ENCODE data around the gene MAPK8. TPM values are rescaled to one million over a fixed set of nuclear protein-coding genes. Genes with fewer than 3 reads are reported as not detected.

Gene MAPK8
- total RNA-seq, 2 donors from 2014 or later, result 28.1 to 29.5 TPM

GRCh38 chr10:48364659-48365405, 58.4 kb downstream of the MAPK8 start:
- ATAC-seq (peak in 1 of 2 donors; percentile 34), DNase-seq (no peak)
- intact Hi-C loops (cut with DNase I), result loop anchor here (10.0 kb wide), 2 partner anchors 140 to 290 kb away; no protein-coding TSS in a partner anchor

- intact Hi-C loops (cut with DNase I), result loop anchor here (10.0 kb wide), 2 partner anchors 139 to 289 kb away; no protein-coding TSS in a partner anchor
Observed at GRCh38 chr10:48365668-48366067, 59.2 kb downstream of the MAPK8 start.

GRCh38 chr10:48366261-48366660, 59.8 kb downstream of the MAPK8 start:
- no peak for ATAC-seq
- intact Hi-C loops (cut with DNase I), result loop anchor here (10.0 kb wide), 2 partner anchors 139 to 289 kb away; no protein-coding TSS in a partner anchor
- no peak for DNase-seq

More at GRCh38 chr10:48365668-48366067, 59.2 kb downstream of the MAPK8 start:
- DNase-seq (no peak), ATAC-seq (no peak)

GRCh38 chr10:48369501-48369900, 63.0 kb downstream of the MAPK8 start:
- intact Hi-C loops (cut with DNase I), result loop anchor here (10.0 kb wide), 2 partner anchors 135 to 285 kb away; no protein-coding TSS in a partner anchor
- ATAC-seq, result no peak

GRCh38 chr10:48377751-48378530, 71.5 kb downstream of the MAPK8 start:
- ATAC-seq, result no peak
- no peak for DNase-seq
- intact Hi-C loops (cut with DNase I), result no loop called here

More at GRCh38 chr10:48369501-48369900, 63.0 kb downstream of the MAPK8 start:
- no peak for DNase-seq

GRCh38 chr10:48378675-48379074, 72.2 kb downstream of the MAPK8 start:
- no peak for DNase-seq
- ATAC-seq, result no peak
- intact Hi-C loops (cut with DNase I), result no loop called here

GRCh38 chr10:48381971-48382370, 75.5 kb downstream of the MAPK8 start:
- ATAC-seq (no peak), DNase-seq (no peak)
- intact Hi-C loops (cut with DNase I), result no loop called here

GRCh38 chr10:48382982-48383381, 76.5 kb downstream of the MAPK8 start:
- DNase-seq (no peak), ATAC-seq (no peak)
- intact Hi-C loops (cut with DNase I), result no loop called here

- intact Hi-C loops (cut with DNase I), result no loop called here
- DNase-seq (no peak), ATAC-seq (no peak)
Observed at GRCh38 chr10:48383393-48383792, 76.9 kb downstream of the MAPK8 start.

GRCh38 chr10:48384699-48384982, 78.2 kb downstream of the MAPK8 start:
- ATAC-seq (no peak), DNase-seq (no peak)
- intact Hi-C loops (cut with DNase I), result no loop called here

- intact Hi-C loops (cut with DNase I), result no loop called here
- DNase-seq (no peak), ATAC-seq (peak in 1 of 2 donors; percentile 47)
Observed at GRCh38 chr10:48389272-48389671, 82.8 kb downstream of the MAPK8 start.

GRCh38 chr10:48389846-48390557, 83.5 kb downstream of the MAPK8 start:
- no peak for ATAC-seq
- DNase-seq, result no peak
- intact Hi-C loops (cut with DNase I), result no loop called here

GRCh38 chr10:48390558-48390871, 84.0 kb downstream of the MAPK8 start:
- ATAC-seq, result no peak
- no peak for DNase-seq
- intact Hi-C loops (cut with DNase I), result no loop called here

GRCh38 chr10:48390933-48391845, 84.7 kb downstream of the MAPK8 start:
- intact Hi-C loops (cut with DNase I), result no loop called here
- DNase-seq (no peak), ATAC-seq (no peak)

- DNase-seq (no peak), ATAC-seq (no peak)
- intact Hi-C loops (cut with DNase I), result no loop called here
Observed at GRCh38 chr10:48391994-48392393, 85.5 kb downstream of the MAPK8 start.

GRCh38 chr10:48398261-48398660, 91.8 kb downstream of the MAPK8 start:
- ATAC-seq (no peak), DNase-seq (no peak)
- intact Hi-C loops (cut with DNase I), result no loop called here

GRCh38 chr10:48399056-48399541, 92.6 kb downstream of the MAPK8 start:
- ATAC-seq (peak in 1 of 2 donors; percentile 34), DNase-seq (no peak)
- intact Hi-C loops (cut with DNase I), result no loop called here

- intact Hi-C loops (cut with DNase I), result no loop called here
- no peak for ATAC-seq
- no peak for DNase-seq
Observed at GRCh38 chr10:48399551-48399950, 93.1 kb downstream of the MAPK8 start.
